H9 (cell line): ENCODE measurements around the gene FAM117A. TPM values are rescaled to one million over a fixed set of nuclear protein-coding genes. Genes with fewer than 3 reads are reported as not detected.

Source experiments
- DNase-seq: peaks from one replicate; pipeline ENCODE4 v3.0.0-alpha.2; 2017
- H2AFZ ChIP-seq: one replicate; pipeline ENCODE4 v1.6.1; 2013; ENCODE audit warnings: mild to moderate bottlenecking, low read length, control low read depth, moderate library complexity
- H2AK5ac ChIP-seq: 2 replicates; pipeline ENCODE4 v1.6.1; 2013; ENCODE audit warnings: low read length, control low read depth, mixed read lengths; ENCODE audit not compliant: insufficient read length
- H2BK120ac ChIP-seq: one replicate; pipeline ENCODE4 v1.6.1; 2013; ENCODE audit warnings: low read depth, mild to moderate bottlenecking, low read length, control low read depth, inconsistent platforms; ENCODE audit not compliant: poor library complexity, severe bottlenecking
- H2BK12ac ChIP-seq: 2 replicates; pipeline ENCODE4 v1.6.1; 2013; ENCODE audit warnings: low read length, control low read depth, mixed read lengths, low read depth; ENCODE audit not compliant: insufficient read length
- H2BK15ac ChIP-seq: 2 replicates; pipeline ENCODE4 v1.6.1; 2013; ENCODE audit warnings: low read depth, low read length, control low read depth
- H2BK20ac ChIP-seq: one replicate; pipeline ENCODE4 v1.6.1; 2013; ENCODE audit warnings: low read depth, mild to moderate bottlenecking, low read length, control low read depth, inconsistent platforms; ENCODE audit not compliant: poor library complexity, severe bottlenecking
- H2BK5ac ChIP-seq: 2 replicates; pipeline ENCODE4 v1.6.1; 2013; ENCODE audit warnings: low read length, control low read depth, mixed read lengths; ENCODE audit not compliant: insufficient read length
- H3K14ac ChIP-seq: 2 replicates; pipeline ENCODE4 v1.6.1; 2013; ENCODE audit warnings: low read length, control low read depth; ENCODE audit not compliant: insufficient read depth
- H3K18ac ChIP-seq: 2 replicates; pipeline ENCODE4 v1.6.1; 2013; ENCODE audit warnings: low read depth, mild to moderate bottlenecking, mixed read lengths, low read length, control low read depth; ENCODE audit not compliant: insufficient read length
- H3K23ac ChIP-seq: 2 replicates; pipeline ENCODE4 v1.6.1; 2013; ENCODE audit warnings: low read length, control low read depth, mixed read lengths, low read depth; ENCODE audit not compliant: insufficient read length
- H3K23me2 ChIP-seq: 2 replicates; pipeline ENCODE4 v1.6.1; 2013; ENCODE audit warnings: low read depth, mild to moderate bottlenecking, mixed read lengths, low read length, control low read depth; ENCODE audit not compliant: insufficient read length, poor library complexity, severe bottlenecking
- H3K27ac ChIP-seq: 2 replicates; pipeline ENCODE4 v1.5.1; 2013; ENCODE audit warnings: low read length, control low read depth, mixed read lengths, low read depth; ENCODE audit not compliant: insufficient read length
- H3K27me3 ChIP-seq: 2 replicates; pipeline ENCODE4 v1.6.1; 2013; ENCODE audit warnings: low read length, control low read depth, inconsistent platforms; ENCODE audit not compliant: insufficient read depth
- H3K4ac ChIP-seq: 2 replicates; pipeline ENCODE4 v1.6.1; 2013; ENCODE audit warnings: low read depth, mild to moderate bottlenecking, control low read depth, inconsistent platforms, low read length, moderate library complexity
- H3K4me1 ChIP-seq: 2 replicates; pipeline ENCODE4 v1.6.1; 2013; ENCODE audit warnings: low read length, control low read depth, inconsistent platforms; ENCODE audit not compliant: insufficient read depth
- H3K4me2 ChIP-seq: 2 replicates; pipeline ENCODE4 v1.6.1; 2013; ENCODE audit warnings: low read length, control low read depth, mixed read lengths; ENCODE audit not compliant: insufficient read length, insufficient read depth
- H3K56ac ChIP-seq: 2 replicates; pipeline ENCODE4 v1.6.1; 2013; ENCODE audit warnings: low read depth, mild to moderate bottlenecking, mixed read lengths, low read length, control low read depth; ENCODE audit not compliant: insufficient read length
- H3K79me1 ChIP-seq: 2 replicates; pipeline ENCODE4 v1.6.1; 2013; ENCODE audit warnings: low read depth, mild to moderate bottlenecking, moderate library complexity, low read length, control low read depth, inconsistent platforms; ENCODE audit not compliant: insufficient read depth, poor library complexity, severe bottlenecking
- H3K79me2 ChIP-seq: 2 replicates; pipeline ENCODE4 v1.6.1; 2013; ENCODE audit warnings: low read length, control low read depth, inconsistent platforms; ENCODE audit not compliant: insufficient read depth
- H3K9ac ChIP-seq: 2 replicates; pipeline ENCODE4 v1.6.1; 2013; ENCODE audit warnings: low read length, control low read depth, mixed read lengths; ENCODE audit not compliant: insufficient read length; ENCODE audit errors: extremely low read depth
- H3K9me3 ChIP-seq: one replicate; pipeline ENCODE4 v1.6.1; 2013; ENCODE audit warnings: low read depth, low read length, inconsistent platforms; ENCODE audit not compliant: control insufficient read depth
- H3T11ph ChIP-seq: one replicate; pipeline ENCODE4 v1.6.1; 2013; ENCODE audit warnings: mild to moderate bottlenecking, low read length, control low read depth, inconsistent platforms
- H4K20me1 ChIP-seq: one replicate; pipeline ENCODE4 v1.6.1; 2013; ENCODE audit not compliant: control insufficient read depth, insufficient read length, insufficient read depth
- H4K5ac ChIP-seq: 2 replicates; pipeline ENCODE4 v1.6.1; 2013; ENCODE audit warnings: low read depth, mild to moderate bottlenecking, mixed read lengths, low read length, control low read depth; ENCODE audit not compliant: insufficient read length
- H4K8ac ChIP-seq: replicated peaks from 2 replicates; pipeline ENCODE4 v1.6.1; 2013; ENCODE audit warnings: low read length, control low read depth, mixed read lengths, low read depth; ENCODE audit not compliant: insufficient read length
- H4K91ac ChIP-seq: 2 replicates; pipeline ENCODE4 v1.6.1; 2013; ENCODE audit warnings: low read depth, mild to moderate bottlenecking, moderate library complexity, mixed read lengths, low read length, control low read depth; ENCODE audit not compliant: insufficient read length
- H3K27ac Mint-ChIP-seq, 3 experiments: 2 replicates in 2 of 3; 3 replicates in 1 of 3; pipeline ENCODE4 v1.8.0; 2020 to 2021; ENCODE audit warnings: mixed read lengths in 3 of 3, mild to moderate bottlenecking in 1 of 3, moderate library complexity in 1 of 3
- H3K27me3 Mint-ChIP-seq: 2 replicates; pipeline ENCODE4 v1.8.0; 2021; ENCODE audit warnings: low read depth, mild to moderate bottlenecking, moderate library complexity, mixed read lengths
- H3K36me3 Mint-ChIP-seq, 3 experiments: 2 replicates in 2 of 3; 3 replicates in 1 of 3; pipeline ENCODE4 v1.8.0; 2020 to 2021; ENCODE audit warnings: low read depth in 3 of 3, mixed read lengths in 3 of 3; ENCODE audit not compliant: insufficient read depth in 1 of 3
- H3K4me1 Mint-ChIP-seq, 2 experiments: 2 replicates each; pipeline ENCODE4 v1.8.0; 2020; ENCODE audit warnings: mixed read lengths in 2 of 2
- H3K4me3 Mint-ChIP-seq, 2 experiments: 2 replicates in 1 of 2; 3 replicates in 1 of 2; pipeline ENCODE4 v1.8.0; 2020 to 2021; ENCODE audit warnings: mild to moderate bottlenecking in 2 of 2, mixed read lengths in 2 of 2, moderate library complexity in 1 of 2
- H3K9me3 Mint-ChIP-seq, 2 experiments: 2 replicates in 1 of 2; 3 replicates in 1 of 2; pipeline ENCODE4 v1.8.0; 2020; ENCODE audit warnings: mild to moderate bottlenecking in 2 of 2, mixed read lengths in 2 of 2, moderate library complexity in 1 of 2
- CTCF ChIP-seq: fragments of 200-600 bp; sonication (generic); conservative IDR thresholded peaks from 3 replicates; pipeline ENCODE4 v1.8.0; 2021; ENCODE audit warnings: antibody characterized with exemption, mild to moderate bottlenecking
- WGBS: extraction: QIAGEN DNeasy Blood & Tissue Kit; methylation state at CpG from one replicate; pipeline ENCODE4 v1.1.7; 2013; ENCODE audit warnings: missing lambda C conversion rate, low lambda C conversion rate, mixed read lengths; ENCODE audit not compliant: insufficient read length; ENCODE audit errors: extremely low coverage; 5-methylcytosine and 5-hydroxymethylcytosine counted together
- total RNA-seq: library from RNA; stranded (reverse); gene quantifications from 2 replicates; pipeline ENCODE4 v1.2.1, GENCODE V29; 2021

FAM117A gene
- total RNA-seq, 1 experiment from 2014 or later = 21.1 TPM

- H4K20me1 ChIP-seq = no peaks in the 10 kb centered on the region
- H2BK15ac ChIP-seq = no peak overlapping the region
- H2BK20ac ChIP-seq = no peak overlapping the region
- H2BK12ac ChIP-seq = no peak overlapping the region
- no peaks in the 10 kb centered on the region for H3K9me3 ChIP-seq
- WGBS = no CpG with 5 or more reads among the region's 2 CpGs
- H3K4me1 ChIP-seq = no peaks in the 10 kb centered on the region
- H3K9me3 Mint-ChIP-seq = no peaks in the 10 kb centered on the region
- H3K4me2 ChIP-seq = no peak overlapping the region
- H3K36me3 Mint-ChIP-seq = peaks cover 35 to 76% (median 68%) of the 10 kb centered on the region in 3 experiments; a peak in 6 of 7 replicates
- DNase-seq = no peak
- no peak overlapping the region for H2BK5ac ChIP-seq
- no peaks in the 10 kb centered on the region for H3K27me3 ChIP-seq
- no peak overlapping the region for H4K91ac ChIP-seq
- H4K5ac ChIP-seq = no peak overlapping the region
- H3K14ac ChIP-seq = no peak overlapping the region
- no peak overlapping the region for H3K9ac ChIP-seq
- no peaks in the 10 kb centered on the region; a peak in 1 of 4 replicates for H3K4me1 Mint-ChIP-seq
- TF ChIP-seq CTCF = no peak
- no peak overlapping the region for H3K27ac ChIP-seq
- H2AK5ac ChIP-seq = no peak overlapping the region
- no peak overlapping the region for H4K8ac ChIP-seq
- no peaks in the 10 kb centered on the region for H3K27me3 Mint-ChIP-seq
- no peak overlapping the region for H3T11ph ChIP-seq
- H2BK120ac ChIP-seq = no peak overlapping the region
- H3K79me2 ChIP-seq = peaks cover 3% of the 10 kb centered on the region; the same call in 1 of the 2 replicates
- H3K4me3 Mint-ChIP-seq = no peak overlapping the region
- H3K18ac ChIP-seq = no peak overlapping the region
- no peaks in the 10 kb centered on the region for H3K79me1 ChIP-seq
- H3K4ac ChIP-seq = no peak overlapping the region
- H2AFZ ChIP-seq = no peak overlapping the region
- H3K27ac Mint-ChIP-seq = no peak overlapping the region
- H3K23ac ChIP-seq = no peak overlapping the region
- no peaks in the 10 kb centered on the region for H3K23me2 ChIP-seq
- H3K56ac ChIP-seq = no peak overlapping the region
Measured at GRCh38 chr17:49798738-49799137, 34.8 kb upstream of the FAM117A start.
